CD4-positive, alpha-beta T cell treated with Interleukin-15 for 1 hour (primary cell): ENCODE results near the gene TSFM.

Experiments
- DNase-seq: peaks from one replicate; pipeline ENCODE4 v3.0.0-alpha.2; 2020

TSFM gene

DNA sequence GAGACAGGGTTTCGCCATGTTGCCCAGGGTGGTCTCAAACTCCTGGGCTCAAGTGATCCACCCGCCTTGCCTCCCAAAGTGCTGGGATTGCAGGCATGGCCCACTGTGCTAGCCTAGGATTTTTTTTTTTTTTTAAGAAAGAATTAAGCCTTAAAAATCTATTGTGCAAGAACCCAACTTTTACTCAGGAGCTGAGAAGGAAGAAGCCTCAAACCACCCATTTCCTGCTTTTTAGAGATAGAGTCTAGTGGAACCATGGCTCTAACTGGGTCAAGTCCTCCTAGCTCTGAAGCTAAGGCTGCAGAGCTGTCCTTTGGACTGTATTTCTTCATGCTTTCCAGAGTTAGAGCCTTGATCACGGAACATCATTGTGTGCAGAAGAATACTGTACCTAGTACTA lies 1.3 kb upstream of the TSFM start:
- DNase-seq = no peak

DNA sequence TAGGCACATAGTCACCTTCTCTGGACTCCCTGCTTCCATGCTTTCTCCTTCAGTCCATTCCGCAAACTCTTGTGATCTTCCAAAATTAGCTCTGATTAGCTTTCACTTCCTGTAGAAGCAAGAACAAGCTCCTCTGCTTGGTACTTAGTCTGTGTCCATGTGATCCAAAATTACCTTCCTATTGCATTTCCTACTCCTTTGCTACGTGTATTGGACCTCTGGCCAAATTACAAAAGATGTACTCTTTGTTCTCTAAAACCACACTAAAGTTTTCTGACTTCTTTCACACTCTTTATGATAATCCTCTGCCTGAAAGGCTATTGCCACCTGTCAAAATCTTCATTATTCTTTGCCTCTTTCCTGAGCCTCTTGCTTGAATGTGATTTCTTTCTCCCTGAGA lies 786 bp upstream of the TSFM start:
- DNase-seq = no peak

DNA sequence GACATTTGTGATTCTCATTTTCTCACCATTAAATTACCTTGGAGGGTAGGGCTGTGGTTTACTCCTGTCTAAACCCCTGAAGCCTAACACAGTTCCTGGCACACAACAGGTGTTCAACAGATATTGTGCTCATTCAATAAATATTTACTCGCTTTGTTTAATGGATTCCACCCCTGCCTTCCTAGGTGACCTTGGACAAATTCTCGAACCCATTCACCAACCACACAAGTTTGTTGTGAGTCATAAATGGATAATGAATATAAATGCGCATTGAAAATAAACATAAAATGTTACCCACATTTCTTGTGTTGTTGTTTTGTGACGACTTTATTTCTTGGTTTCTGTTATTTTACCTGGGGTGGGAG lies 362 bp upstream of the TSFM start:
- DNase-seq = no peak

DNA sequence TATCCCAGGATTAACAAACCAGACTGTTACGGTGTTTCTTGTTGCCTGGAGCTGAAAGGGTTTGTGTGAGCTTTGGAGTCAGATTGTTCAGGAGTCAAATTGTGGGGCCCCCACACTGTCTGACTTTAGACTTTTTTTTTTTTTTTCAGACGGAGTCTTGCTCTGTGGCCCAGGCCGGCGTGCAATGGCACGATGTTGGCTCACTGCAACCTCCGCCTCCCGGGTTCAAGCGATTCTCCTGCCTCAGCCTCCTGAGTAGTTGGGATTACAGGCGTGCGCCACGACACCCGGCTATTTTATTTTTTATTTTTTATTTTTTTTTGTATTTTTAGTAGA lies 847 bp downstream of the TSFM start:
- DNase-seq = no peak

DNA sequence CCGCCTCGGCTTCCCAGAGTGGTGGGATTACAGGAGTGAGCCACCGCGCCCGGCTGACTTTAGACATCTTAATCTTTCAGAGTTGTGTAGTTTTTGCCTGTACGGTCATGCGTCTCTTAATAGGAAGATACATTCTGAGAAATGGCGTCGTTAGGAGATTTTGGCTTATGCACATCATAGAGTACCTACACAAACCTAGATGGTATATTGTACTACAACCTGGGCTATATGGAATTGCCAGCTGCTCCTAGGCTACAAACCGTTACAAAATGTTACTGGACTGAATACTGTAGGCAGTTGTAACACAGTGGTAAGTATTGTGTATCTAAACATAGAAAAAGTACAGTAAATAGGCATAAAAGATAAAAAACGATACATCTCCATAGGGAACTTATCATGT lies 1.3 kb downstream of the TSFM start:
- DNase-seq = no peak

DNA sequence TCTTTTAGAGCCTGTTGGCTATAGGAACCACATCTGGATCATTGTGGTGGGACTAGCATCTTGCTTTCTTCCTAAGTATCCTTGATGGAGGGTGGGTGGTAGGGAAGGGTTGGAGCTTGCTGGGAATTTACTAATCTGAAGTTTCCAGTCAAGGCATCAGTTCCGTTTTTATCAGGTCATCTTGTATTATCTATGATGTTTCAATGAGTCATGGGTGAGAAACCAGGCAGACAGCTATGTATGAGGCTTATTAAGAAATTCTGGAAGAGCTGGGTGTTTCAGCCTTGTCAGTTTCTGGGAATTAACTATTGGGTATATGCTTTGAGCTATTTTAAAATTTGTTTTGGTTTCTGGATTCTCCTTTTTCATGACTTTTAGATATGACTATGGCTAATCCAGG lies 11.3 kb downstream of the TSFM start:
- DNase-seq = no peak

DNA sequence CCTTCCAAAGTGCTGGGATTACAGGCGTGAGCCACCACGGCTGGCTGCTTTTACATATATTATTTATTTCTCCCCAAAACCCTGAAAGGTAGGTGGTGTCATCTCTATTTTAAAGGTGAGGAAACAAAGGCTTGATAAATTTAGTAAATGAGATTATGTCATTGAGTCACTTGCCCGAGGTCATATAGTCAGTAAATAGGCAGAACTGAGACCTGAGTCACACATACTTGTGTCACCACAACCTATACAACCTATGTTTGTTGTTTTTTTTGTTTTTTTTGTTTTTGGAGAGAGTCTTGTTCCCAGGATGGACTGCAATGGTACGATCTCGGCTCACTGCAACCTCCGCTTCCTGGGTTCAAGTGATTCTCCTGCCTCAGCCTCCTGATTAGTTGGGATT lies 12.8 kb downstream of the TSFM start:
- no peak for DNase-seq

DNA sequence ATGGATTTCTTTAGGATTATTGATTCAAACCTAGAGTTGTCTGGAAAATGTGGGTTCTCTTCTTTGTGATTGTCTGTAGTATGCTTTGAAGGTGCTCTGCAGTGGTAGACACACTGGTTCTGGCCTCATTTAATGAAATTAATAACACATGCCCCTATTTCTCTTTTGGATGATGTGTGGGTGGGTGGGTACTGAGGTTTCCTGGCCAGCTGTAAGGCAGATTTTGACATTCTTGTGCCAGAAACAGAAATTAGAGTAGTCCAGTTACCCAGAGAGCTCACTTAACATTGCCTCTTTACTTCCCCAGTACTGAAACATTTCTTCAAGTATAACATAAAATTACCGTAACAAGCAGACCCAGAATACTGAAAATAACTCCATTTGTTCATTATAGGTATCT lies 14.4 kb downstream of the TSFM start:
- DNase-seq = no peak

DNA sequence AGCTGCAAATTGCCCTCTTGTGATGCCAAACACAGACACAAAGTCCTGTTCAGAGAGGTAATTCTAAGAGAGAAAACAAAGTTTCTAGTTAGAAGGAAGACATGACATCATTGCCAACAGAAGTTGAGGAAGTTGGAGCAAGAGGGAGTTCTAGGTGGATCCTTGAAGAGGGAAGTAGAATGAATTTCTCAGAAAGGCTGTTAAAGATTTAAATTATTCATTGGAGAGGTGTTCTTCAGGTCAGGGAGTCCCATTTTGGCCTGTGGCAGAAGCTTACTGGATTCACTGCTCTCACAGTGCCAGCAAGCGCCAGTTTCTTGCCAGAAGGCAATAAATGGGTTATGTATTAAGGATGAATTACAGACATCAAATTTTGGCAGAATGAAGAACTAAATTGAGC lies 15.3 kb downstream of the TSFM start:
- no peak for DNase-seq

DNA sequence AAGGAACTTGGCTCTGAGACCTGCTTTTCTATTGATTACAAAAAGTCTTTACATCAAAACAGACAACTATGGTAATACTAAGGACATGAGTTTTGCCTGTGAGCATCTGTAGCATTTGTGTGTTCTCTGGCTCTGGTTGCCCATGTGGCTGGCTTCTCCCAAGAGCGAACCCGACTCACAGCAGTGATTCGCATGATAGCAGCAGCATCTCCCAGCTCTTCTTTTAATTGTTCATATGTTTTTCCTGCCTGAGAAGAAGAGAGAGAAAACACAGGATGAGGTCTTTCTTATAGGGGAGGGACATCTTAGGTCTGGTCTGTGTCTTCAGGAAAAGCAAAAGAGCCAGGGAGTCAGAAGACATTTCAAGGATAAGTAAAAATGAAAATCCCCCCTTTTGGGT lies 18.4 kb downstream of the TSFM start:
- DNase-seq = no peak

DNA sequence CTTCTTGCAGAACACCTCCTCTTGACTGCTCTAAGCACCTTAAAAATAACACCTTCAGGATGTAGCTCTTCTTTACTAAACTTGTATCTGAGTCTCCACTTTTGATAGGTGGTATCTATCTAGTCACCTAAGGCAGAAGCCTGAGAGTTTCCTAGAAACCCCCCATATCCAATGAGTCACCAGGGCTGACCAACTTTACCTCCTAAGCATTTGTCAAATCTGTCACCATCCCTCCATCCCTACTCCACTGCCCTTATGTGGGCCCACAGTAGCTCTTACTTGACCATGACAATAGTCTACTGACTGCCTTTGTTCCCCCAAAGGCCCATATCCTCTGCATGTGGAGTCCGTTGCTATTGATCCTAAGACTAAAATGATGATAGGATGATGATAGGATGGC lies 20.0 kb downstream of the TSFM start:
- no peak for DNase-seq

DNA sequence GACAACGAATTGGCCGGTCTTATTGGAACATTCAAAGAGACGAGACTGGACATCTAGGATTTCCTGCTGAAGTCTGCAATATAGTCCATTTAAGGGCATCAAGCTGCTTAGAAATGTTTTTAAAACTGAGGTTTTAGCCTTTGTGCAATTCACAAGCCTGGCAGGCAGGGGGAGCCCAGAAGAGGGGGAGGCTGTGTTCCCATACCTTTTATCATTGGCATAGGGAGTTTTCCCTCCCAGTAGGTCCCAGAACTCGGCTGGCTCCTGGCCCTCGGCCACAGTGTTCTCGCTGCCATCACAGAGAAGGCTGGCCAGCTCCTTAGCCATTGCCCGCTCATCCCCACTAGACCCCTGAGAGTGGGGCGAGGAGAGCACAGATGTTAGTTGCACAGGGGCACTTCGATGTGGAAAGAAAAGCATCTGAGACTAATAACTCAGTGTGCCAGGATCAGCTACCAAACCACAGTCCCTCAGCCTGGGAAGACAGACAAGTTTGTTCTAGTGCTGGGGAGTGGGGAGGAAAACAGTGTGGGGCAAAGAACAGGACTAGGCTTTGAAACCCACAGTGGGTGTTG lies 20.8 kb downstream of the TSFM start:
- no peak for DNase-seq

DNA sequence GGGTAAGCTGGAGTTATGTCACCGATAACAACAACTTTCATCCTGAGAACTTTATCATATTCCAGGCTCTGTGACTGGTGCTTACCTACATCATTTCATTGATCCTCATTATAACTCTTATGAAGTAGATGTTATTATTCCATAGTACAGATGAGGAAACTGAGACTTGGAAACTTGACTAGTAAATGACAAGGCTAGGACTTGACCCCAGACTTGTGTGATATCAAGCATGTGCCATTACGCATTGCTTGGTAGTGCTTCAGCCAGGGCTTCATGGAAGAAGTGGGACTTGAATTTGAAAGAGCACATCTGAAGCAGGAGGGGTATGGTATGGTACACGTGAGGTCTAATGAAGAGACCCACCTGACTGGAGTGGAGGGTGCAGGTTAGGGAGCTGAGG lies 24.1 kb downstream of the TSFM start:
- DNase-seq = no peak

DNA sequence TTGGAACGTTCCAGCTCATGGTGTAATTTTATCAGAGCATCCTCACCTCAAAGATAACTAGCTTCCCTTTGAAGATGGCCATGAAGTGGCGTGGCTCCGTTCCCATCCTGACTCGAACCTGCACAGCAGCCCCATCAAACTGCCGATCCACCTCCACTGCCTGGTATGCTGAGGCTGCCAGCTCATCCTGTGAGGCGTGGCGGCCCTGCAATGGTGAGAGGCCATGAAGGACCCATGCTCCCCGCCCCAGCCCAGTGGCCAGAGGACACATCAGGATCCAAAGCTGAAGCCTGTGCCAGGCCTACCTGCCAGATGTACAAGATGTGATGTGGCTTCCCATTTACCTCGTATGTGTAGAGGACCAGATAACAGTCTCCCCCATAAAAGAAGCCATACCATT lies 24.7 kb downstream of the TSFM start:
- no peak for DNase-seq

DNA sequence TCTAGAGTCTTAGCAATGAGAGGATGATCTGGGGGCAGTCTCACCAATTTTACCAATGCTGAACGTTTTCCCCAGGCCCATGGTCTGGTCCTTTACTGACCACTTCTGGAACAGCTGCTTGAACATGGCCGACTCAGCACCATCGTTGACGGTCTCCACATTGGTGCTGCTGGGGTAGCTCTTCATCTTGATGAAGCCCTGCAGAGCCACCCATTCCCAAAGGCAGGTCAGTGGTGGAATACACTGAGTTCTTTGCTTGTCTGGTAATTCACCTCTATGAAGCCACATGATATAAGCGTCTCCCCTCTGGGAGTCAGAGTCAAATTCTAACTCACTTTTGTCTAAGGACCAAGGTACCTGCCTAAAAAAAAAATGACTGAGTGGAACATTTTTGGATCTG lies 25.8 kb downstream of the TSFM start:
- DNase-seq = no peak

DNA sequence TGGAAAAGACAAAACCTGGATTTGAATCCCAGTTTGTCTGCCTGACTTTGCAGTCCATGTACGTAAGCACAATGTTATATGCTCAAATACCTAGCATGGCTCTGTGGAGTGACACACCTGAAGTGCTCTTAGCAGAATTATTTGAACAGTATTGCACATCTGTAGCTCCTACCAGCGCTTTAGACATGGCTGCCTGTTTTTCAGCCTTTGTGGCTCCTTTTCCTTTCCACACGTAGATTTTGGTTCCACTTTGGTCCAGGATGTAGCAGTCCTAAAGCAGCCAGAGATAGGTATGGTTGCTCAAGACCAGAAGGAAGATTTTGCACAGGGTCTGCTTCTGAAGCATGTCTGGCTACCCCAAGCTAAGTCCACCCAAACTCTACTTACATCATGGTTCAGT lies 26.8 kb downstream of the TSFM start:
- no peak for DNase-seq

DNA sequence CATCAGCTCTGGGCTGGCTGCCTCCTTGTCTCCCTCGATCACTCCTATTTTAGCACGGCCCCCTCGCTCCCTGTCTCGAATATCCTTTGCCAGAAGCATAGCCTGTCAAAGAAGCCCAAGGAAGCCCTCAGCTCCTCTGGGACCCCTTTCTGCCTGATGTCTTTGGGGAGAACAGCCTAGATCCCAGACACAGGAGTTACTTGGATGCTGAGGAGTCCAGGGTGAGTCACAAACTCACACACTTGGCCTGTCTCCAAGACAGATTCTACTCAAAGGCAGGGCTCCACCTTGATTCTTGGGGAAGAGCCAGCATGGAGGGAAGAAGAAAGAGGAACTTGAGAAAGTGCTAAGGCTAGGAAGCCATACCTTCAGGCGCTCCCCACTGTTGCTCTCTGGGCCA lies 27.9 kb downstream of the TSFM start:
- DNase-seq = no peak

DNA sequence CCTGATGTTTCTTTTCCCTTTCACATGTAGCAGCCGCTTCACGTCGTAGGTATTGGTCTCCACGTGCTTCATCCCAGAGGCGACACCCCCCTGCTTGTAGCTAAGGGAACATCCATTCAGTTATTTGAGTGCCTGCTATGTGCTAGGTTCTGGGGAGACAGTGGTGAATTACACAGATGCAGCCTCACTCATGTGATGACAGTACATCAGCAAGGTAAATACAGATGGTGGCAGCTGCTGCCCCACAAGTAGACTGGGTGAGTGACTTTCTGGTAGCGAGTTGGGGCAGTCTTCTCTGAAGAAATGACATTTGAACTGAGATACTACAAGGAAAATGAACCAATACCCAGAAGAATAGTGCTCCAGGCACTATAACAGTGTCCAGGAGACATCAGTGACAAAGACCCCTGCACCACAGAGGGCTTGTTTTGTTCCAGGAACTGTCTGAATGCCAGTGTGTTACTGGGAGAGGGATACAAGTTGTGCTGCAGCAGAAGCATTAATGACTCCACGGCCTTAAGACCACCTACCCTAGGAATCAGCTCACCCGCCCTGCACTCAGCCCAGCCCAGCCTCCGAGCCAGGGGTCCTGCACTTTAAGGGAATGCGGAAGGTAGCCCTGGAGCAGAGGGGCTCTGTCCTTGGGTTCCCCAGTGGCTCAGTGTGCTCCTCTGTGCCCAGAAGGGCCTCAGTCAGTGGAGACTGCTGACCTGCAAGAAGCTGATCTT lies 28.6 kb downstream of the TSFM start:
- DNase-seq = no peak

DNA sequence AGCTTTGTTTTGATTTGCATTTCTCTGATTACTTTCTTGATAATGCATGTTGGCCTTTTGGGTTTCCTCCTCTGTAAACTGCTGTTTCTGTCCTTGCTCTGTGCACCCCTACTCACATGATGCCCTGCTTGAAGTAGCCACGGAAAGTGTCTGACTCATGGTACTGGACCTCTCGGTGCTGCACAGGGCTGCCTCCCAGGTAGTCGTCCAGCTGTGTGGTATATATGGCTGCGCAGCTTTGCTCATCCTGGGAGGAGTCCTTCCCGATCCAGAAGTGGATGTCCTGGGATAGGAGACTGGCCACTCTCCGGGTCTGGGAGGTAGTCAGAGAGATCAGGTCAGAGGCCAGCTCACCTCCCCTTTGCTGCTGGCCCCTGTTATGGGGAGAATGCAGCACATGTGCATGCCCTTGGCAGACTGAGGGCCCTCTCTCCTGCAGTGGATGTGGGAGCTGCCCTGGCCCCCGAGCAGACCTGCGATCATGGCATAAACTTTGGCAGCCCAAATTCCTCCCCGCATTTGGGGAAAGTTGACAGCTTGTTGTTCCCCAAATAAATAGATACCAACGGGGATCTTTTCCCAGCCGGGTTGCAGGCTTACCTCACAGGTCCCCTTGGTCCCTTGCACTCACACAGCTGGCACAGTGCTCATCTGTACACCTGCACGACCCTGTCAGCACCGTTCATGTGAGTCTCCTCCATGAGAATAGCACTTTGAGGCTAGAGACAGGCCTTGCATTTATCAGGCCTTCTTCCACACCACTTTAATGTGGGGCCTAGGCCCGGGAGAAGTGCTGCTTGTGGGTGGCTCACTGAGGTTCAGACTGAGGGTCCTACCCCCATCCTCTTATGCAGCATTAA lies 30.8 kb downstream of the TSFM start:
- DNase-seq = no peak

DNA sequence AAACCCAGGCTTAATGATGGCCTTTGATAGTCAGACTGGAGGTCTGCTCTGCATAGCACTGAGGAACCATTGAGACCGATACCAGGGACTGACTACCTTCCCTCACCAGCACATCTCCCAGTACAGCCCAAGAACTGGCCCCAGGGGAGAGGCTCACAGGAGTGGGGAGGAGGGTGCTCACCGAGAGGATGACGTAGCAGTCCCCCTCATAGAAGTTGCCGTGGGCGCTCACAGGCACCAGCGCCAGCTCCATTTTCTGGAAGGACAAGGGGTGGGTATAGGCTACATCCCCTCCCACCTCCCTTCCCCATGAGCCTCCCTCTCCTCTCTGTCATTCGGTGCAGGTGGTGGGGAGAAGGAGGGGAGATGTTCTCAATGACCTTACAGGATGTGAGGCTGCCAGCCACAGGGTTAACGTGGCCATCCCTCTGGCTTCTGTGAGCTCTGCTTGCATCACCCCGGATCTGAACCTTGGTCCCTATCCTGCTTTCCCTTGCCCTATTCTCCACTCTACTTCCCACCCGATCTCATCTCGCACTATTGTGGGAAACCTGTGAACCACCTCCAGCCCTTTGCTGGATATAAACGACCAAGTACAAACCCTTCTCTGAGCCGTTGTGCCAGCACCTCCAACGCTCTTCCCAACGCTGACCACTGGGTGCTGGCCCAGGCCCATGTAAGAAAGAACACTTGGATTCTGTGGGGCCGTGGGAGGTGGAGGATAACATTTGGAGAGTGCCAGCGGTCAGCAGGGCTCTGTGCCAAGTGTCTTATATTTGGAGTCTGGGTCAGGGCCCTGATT lies 31.6 kb downstream of the TSFM start:
- DNase-seq = no peak

DNA sequence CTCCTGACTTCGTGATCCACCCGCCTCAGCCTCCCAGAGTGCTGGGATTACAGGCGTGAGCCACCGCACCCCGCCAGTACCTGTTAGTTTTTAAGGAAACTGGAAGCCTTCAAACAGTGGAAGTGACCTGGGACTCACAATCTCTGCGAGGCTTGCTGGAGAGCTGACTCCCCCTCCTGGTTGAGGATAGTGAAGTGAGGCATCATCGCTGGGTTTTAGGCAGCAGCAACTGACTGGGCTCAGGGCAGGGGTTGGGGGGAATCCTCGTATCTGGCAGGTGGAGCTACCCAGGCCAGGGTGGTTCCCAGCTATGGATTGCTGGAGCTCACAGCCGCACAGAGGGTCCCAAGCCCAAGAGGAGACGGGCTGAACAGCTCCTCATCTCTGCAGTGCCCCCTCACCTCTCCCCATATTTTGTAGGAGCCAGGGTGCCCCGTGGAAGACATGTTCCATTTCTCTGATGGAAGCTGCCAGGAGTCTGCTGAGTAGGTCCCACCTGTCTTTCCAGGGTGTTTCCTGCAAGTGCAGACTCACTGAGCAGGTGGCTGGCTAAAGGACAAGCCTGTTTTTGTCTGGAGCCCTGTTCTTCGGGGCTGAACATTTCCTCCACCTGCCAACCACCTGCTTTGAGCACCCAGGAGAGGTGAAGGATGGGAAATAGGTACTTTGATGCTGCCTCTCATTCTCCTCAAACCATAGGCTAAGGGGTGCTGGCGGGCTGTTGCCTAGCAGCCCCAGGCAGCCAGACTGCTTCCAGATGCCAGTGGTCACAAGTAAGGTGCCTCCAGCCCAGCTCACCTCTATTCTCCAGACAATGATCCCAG lies 32.8 kb downstream of the TSFM start:
- no peak for DNase-seq

DNA sequence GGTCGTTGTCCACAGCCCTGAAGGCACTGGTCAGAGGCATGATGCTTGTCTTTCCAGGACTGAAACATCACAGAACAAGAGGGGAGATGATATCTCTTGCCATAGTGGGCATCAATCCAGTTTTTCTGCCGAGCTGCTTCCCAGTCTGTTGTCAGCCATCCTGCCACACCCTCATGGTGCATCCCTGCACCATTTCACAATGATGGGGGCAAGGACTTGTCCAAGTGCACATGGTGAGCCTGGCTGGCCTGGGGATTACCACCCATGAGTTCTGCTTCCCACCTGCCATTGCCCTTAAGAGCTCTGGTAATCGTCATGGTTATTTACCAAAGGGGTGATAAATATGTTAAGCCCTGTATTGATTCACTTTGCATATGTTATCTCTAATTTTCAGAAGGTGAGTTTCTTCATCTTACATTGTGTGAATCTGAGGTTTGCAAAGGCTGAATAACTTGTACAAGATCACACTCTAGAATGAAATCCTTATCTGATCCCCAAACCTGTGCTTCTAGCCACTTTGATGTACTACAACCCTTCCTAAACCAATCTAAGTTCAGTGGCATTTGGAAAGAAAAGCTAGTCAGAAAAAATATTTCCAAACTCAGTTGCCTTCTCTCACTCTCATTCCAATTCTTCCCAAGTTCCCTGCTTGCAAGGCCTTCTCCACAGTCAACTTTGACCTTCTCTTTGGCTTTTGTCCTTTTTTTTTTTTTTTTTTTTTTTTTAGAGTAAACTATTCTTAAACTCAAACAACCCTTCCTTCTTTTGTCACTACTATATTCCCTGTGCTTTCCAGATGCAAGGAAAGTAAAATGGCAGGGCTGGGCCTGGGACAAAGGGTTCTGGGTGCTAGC lies 33.6 kb downstream of the TSFM start:
- DNase-seq = no peak
